HG03521 (cell line): ENCODE data around the gene TTC32.

Experiments
- ATAC-seq: cut with Tn5 transposase; IDR thresholded peaks from one replicate; pipeline ENCODE4 v1.9.1; 2021; ENCODE audit warnings: mild to moderate bottlenecking, moderate library complexity; ENCODE audit not compliant: unreplicated experiment

TTC32 gene

GRCh38 chr2:19854596-19855541 is 46.9 kb downstream of the TTC32 start:
- ATAC-seq = no peak

GRCh38 chr2:19851116-19851695 is 50.6 kb downstream of the TTC32 start:
- ATAC-seq = no peak

GRCh38 chr2:19850056-19851050 is 51.4 kb downstream of the TTC32 start:
- no peak for ATAC-seq

GRCh38 chr2:19848952-19849351 is 52.8 kb downstream of the TTC32 start:
- no peak for ATAC-seq

- no peak for ATAC-seq
These were observed 53.6 kb downstream of the TTC32 start for GRCh38 chr2:19848029-19848750.

GRCh38 chr2:19847486-19847885 is 54.3 kb downstream of the TTC32 start:
- ATAC-seq = no peak
